HepG2 (cell line): ENCODE results near the gene CRKL. TPM values are rescaled to one million over a fixed set of nuclear protein-coding genes. Genes with fewer than 3 reads are reported as not detected.

Experiments used
- ATAC-seq: fragments of 200-7000 bp; cut with Tn5 transposase; 3 replicates; pipeline ENCODE4 v1.9.1; 2020; ENCODE audit warnings: mild to moderate bottlenecking, moderate library complexity
- BruUV-seq: library from RNA; stranded (reverse); fragments of 400-500 nt; replicated peaks from 2 replicates; lab custom pipeline; 2021; lab: Mats Ljungman, UMichigan
- CTCF ChIA-PET: fragments of 300-600 bp; formaldehyde crosslinking; extraction: SDS; loops from one replicate; lab custom pipeline; 2021; ENCODE audit warnings: low total read pairs, inconsistent platforms, low intra/inter-chr PET ratio; lab: Yijun Ruan, JAX
- POLR2A ChIA-PET: fragments of 350-600 bp; sonication (Branson Sonifier 250); formaldehyde crosslinking; loops from one replicate; lab custom pipeline; 2020; ENCODE audit warnings: antibody characterized with exemption, inconsistent platforms; lab: Yijun Ruan, JAX
- DNase-seq: peaks from one replicate; pipeline ENCODE4 v3.0.0-alpha.2; 2015; ENCODE audit warnings: low spot score
- FAIRE-seq: peaks from 3 replicates; lab custom pipeline; 2011; peaks lifted over from hg19 to GRCh38; lab: Jason Lieb, UNC
- H2AFZ ChIP-seq: one replicate; pipeline ENCODE4 v1.6.1; 2011; ENCODE audit warnings: low read length, inconsistent platforms
- H3K27ac ChIP-seq: fragments of 300-600 bp; 3 replicates; pipeline ENCODE4 v1.8.0; 2011; ENCODE audit warnings: mixed run types, mild to moderate bottlenecking, mixed read lengths, low read length, inconsistent platforms; ENCODE audit not compliant: insufficient read depth; ENCODE audit errors: extremely low read length
- H3K27me3 ChIP-seq, 2 experiments: fragments of 200-600 bp in 1 of 2; 2 replicates in 1 of 2; 3 replicates in 1 of 2; pipeline versions ENCODE4 v1.6.0 to v1.8.0; 2011; ENCODE audit warnings: low read length in 2 of 2, mild to moderate bottlenecking in 2 of 2, moderate library complexity in 2 of 2, inconsistent platforms in 1 of 2; ENCODE audit not compliant: insufficient read depth in 2 of 2, control insufficient read depth in 1 of 2
- H3K36me3 ChIP-seq, 2 experiments: fragments of 200-600 bp in 1 of 2; replicated peaks in 1 of 2; 2 replicates in 1 of 2; 3 replicates in 1 of 2; pipeline versions ENCODE4 v1.5.1 to v1.8.0; 2011; ENCODE audit warnings: low read length in 2 of 2, inconsistent platforms in 1 of 2; ENCODE audit not compliant: insufficient read depth in 2 of 2, control insufficient read depth in 1 of 2
- H3K4me1 ChIP-seq: 2 replicates; pipeline ENCODE4 v1.5.1; 2012; ENCODE audit warnings: low read length, inconsistent platforms; ENCODE audit not compliant: insufficient read depth
- H3K4me2 ChIP-seq: 2 replicates; pipeline ENCODE4 v1.6.0; 2011; ENCODE audit warnings: low read depth, low read length, inconsistent platforms
- H3K4me3 ChIP-seq, 3 experiments: fragments of 200-600 bp in 1 of 3; sonication (generic), shearing (Covaris generic) in 1 of 3; replicated peaks in 1 of 3; 2 replicates each; pipeline ENCODE4 v1.5.1; 2011 to 2016; ENCODE audit warnings: low read length in 3 of 3, inconsistent platforms in 2 of 3, low read depth in 2 of 3, mild to moderate bottlenecking in 2 of 3, control low read depth in 1 of 3, mixed read lengths in 1 of 3; ENCODE audit not compliant: insufficient read depth in 1 of 3
- H3K79me2 ChIP-seq: one replicate; pipeline ENCODE4 v1.6.1; 2011; ENCODE audit warnings: low read length, inconsistent platforms; ENCODE audit not compliant: insufficient read depth
- H3K9ac ChIP-seq: 2 replicates; pipeline ENCODE4 v1.6.0; 2011; ENCODE audit warnings: mild to moderate bottlenecking, low read depth, low read length, inconsistent platforms; ENCODE audit not compliant: insufficient read depth
- H3K9me3 ChIP-seq: 2 replicates; pipeline ENCODE4 v1.5.1; 2012; ENCODE audit warnings: mild to moderate bottlenecking, low read length
- H4K20me1 ChIP-seq: 2 replicates; pipeline ENCODE4 v1.6.0; 2011; ENCODE audit warnings: inconsistent platforms, mild to moderate bottlenecking, low read length, moderate library complexity; ENCODE audit not compliant: insufficient read depth
- CCAR2 ChIP-seq: fragments of 200-400 bp; formaldehyde crosslinking; optimal IDR thresholded peaks from 2 replicates; pipeline ENCODE3; 2018; ENCODE audit warnings: low read depth, mild to moderate bottlenecking, low read length, moderate library complexity
- MAFK ChIP-seq, 2 experiments: IDR thresholded peaks in 1 of 2; conservative IDR thresholded peaks in 1 of 2; 2 replicates each; pipeline ENCODE4 v1.6.1; 2011; ENCODE audit warnings: improper control_type of control experiment in 2 of 2, low read length in 2 of 2
- SAP130 ChIP-seq: IDR thresholded peaks from 2 replicates; pipeline ENCODE4 v1.6.1; 2016; ENCODE audit warnings: low read depth
- SCMH1 ChIP-seq: sonication (generic); formaldehyde crosslinking; IDR thresholded peaks from 2 replicates; pipeline ENCODE4 v1.9.0; 2021; ENCODE audit warnings: missing genetic modification reagents, mild to moderate bottlenecking, borderline replicate concordance
- SOX13 ChIP-seq, 3 experiments: fragments of 450-650 bp in 1 of 3; sonication (generic) in 1 of 3; formaldehyde crosslinking in 1 of 3; IDR thresholded peaks in 2 of 3; conservative IDR thresholded peaks in 1 of 3; 2 replicates each; pipeline versions ENCODE4 v1.5.0 to v1.6.1; 2016 to 2020; ENCODE audit warnings: antibody characterized with exemption in 1 of 3, mild to moderate bottlenecking in 1 of 3, missing compliant biosample characterization in 1 of 3, missing genetic modification reagents in 1 of 3, moderate library complexity in 1 of 3
- TMF1 ChIP-seq: sonication (generic); formaldehyde crosslinking; IDR thresholded peaks from 2 replicates; pipeline ENCODE4 v1.8.1; 2022; ENCODE audit warnings: low read depth, missing genetic modification reagents
- ZNF460 ChIP-seq: sonication (generic); formaldehyde crosslinking; IDR thresholded peaks from 2 replicates; pipeline ENCODE4 v1.5.1; 2020; ENCODE audit warnings: missing genetic modification reagents, mild to moderate bottlenecking, borderline replicate concordance
- WGBS: methylation state at CpG from one replicate; pipeline ENCODE4 v1.1.6; 2017; ENCODE audit warnings: low lambda C conversion rate; 5-methylcytosine and 5-hydroxymethylcytosine counted together
- in situ Hi-C: cut with HindIII; loops from 2 replicates; pipeline ENCODE4 v1.10.0; 2017; ENCODE audit warnings: low pct_unique_long_range_greater_than_20kb; ENCODE audit not compliant: extremely low pct_ligation_motif_present
- intact Hi-C: fragments of 100-400 bp; cut with micrococcal nuclease; formaldehyde crosslinking; loops from one replicate; pipeline ENCODE4 v1.10.0; 2022; ENCODE audit not compliant: unreplicated experiment
- polyA plus RNA-seq, 8 experiments: library from polyadenylated mRNA; depleted of rRNA in 3 of 8; stranded (reverse) in 7 of 8; unstranded in 1 of 8; fragments of >200 nt; fragmentation: Illumina TruSeq in 4 of 8; extraction: Trizol in 4 of 8; gene quantifications; 2 replicates each; pipeline versions ENCODE4 v1.2.1 to v1.2.3, GENCODE V29; 2011 to 2016; ENCODE audit warnings: low read depth in 4 of 8, missing spikeins in 1 of 8, mixed read lengths in 1 of 8; ENCODE audit not compliant: insufficient read depth in 1 of 8
- total RNA-seq, 5 experiments: library from RNA; depleted of rRNA; stranded (reverse); fragments of >200 nt; fragmentation: Illumina TruSeq; extraction: Trizol; gene quantifications; 2 replicates each; pipeline ENCODE4 v1.2.3, GENCODE V29; 2016; ENCODE audit warnings: low read depth in 1 of 5
- TF ChIP-seq, protein P1 (sequence below): sonication (generic); formaldehyde crosslinking; IDR thresholded peaks from 2 replicates; pipeline ENCODE4 v1.5.1; 2020; ENCODE audit warnings: mild to moderate bottlenecking, moderate library complexity, missing genetic modification reagents
- TF ChIP-seq, protein P2 (sequence below): sonication (generic); formaldehyde crosslinking; IDR thresholded peaks from 2 replicates; pipeline ENCODE4 v1.8.0; 2023; ENCODE audit warnings: mild to moderate bottlenecking, missing genetic modification reagents
- TF ChIP-seq, protein P3 (sequence below), 2 experiments: fragments of 450-650 bp in 1 of 2; sonication (generic) in 1 of 2; formaldehyde crosslinking in 1 of 2; IDR thresholded peaks; 2 replicates each; pipeline versions ENCODE4 v1.6.1 to v1.8.0; 2016 to 2022; ENCODE audit warnings: antibody characterized with exemption in 1 of 2, mild to moderate bottlenecking in 1 of 2, missing genetic modification reagents in 1 of 2

Gene CRKL
- total and polyA plus RNA-seq, 2 of the 13 experiments (the other 11 are each of a cell fraction or from before 2014, with no cell fraction given): 37.4 to 60.6 TPM

DNA sequence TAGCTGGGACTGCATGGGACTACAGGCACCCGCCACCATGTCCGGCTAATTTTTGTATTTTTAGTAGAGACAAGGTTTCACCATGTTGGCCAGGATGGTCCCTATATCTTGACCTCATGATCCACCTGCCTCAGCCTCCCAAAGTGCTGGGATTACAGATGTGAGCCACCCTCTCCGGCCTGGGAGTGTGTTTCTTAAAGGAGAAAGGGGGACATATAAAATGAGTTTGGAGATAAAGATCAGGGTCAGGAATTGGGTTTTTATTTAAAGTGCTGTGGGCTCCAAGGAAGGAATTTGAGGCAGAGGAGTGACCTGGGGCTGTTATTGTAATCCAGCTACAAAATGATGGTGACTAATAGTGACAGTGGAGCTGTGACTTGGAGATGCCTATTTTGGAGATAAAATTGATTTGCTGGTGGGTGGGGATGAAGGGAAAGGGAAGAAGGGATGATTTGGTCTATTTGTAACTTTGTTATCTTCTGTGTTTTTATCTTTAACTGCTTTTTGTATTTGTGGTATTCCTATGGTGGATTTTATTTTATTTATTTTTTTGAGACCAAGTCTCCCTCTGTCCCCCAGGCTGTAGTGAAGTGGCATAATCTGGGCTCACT is 5.0 kb downstream of the CRKL start (continued):
- TF ChIP-seq, protein P1, sequence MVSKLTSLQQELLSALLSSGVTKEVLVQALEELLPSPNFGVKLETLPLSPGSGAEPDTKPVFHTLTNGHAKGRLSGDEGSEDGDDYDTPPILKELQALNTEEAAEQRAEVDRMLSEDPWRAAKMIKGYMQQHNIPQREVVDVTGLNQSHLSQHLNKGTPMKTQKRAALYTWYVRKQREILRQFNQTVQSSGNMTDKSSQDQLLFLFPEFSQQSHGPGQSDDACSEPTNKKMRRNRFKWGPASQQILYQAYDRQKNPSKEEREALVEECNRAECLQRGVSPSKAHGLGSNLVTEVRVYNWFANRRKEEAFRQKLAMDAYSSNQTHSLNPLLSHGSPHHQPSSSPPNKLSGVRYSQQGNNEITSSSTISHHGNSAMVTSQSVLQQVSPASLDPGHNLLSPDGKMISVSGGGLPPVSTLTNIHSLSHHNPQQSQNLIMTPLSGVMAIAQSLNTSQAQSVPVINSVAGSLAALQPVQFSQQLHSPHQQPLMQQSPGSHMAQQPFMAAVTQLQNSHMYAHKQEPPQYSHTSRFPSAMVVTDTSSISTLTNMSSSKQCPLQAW: no peak
- TF ChIP-seq, protein P2, sequence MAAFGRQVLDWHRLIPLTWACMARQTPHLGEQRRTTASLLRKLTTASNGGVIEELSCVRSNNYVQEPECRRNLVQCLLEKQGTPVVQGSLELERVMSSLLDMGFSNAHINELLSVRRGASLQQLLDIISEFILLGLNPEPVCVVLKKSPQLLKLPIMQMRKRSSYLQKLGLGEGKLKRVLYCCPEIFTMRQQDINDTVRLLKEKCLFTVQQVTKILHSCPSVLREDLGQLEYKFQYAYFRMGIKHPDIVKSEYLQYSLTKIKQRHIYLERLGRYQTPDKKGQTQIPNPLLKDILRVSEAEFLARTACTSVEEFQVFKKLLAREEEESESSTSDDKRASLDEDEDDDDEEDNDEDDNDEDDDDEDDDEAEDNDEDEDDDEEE (CRISPR knock-in tag): no peak
- no peak for TF ChIP-seq TMF1 (CRISPR knock-in tag)
- no peak for TF ChIP-seq SAP130
- no peak for TF ChIP-seq SOX13 (IDR thresholded peaks at IDR 0.05)
- no peak for TF ChIP-seq SOX13 (CRISPR knock-in tag; conservative IDR thresholded peaks at IDR 0.05 in 1 of 2, IDR thresholded peaks at IDR 0.05 in 1 of 2)
- TF ChIP-seq ZNF460 (CRISPR knock-in tag): no peak
- TF ChIP-seq SCMH1: no peak

DNA sequence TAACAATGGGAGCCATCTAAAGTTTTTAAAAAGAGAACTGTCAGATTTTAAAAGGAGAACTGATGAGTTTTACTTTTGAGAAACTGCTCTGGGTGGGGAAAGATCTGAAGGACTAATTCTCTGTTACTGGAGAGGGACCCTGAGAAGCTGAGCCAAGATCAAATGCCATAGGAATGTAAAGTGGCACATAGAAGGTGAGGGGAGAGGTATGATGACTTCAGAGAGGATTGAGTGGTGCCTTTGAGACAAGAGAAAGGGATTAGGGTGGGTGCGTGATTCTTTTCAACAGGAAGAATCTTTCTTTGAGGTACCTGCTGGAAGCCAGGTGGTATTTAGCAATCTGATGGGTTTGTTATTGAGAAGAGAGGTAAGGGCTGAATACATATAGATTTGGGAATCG is 9.0 kb downstream of the CRKL start:
- WGBS: 92% methylated on average over 2 of the region's 2 CpGs
- Histone ChIP-seq H4K20me1 (peaks cover 91% of the 10 kb centered on the region), H3K4me3 (no peak overlapping the region), H3K9ac (no peak overlapping the region), H2AFZ (no peak overlapping the region), H3K27ac (no peak overlapping the region), H3K4me2 (no peak overlapping the region), H3K36me3 (peaks cover 8 to 22% of the 10 kb centered on the region in 2 experiments; a peak in 4 of 5 replicates), H3K79me2 (peaks cover 93% of the 10 kb centered on the region), H3K9me3 (no peaks in the 10 kb centered on the region), H3K27me3 (no peaks in the 10 kb centered on the region), H3K4me1 (peaks cover 85% of the 10 kb centered on the region)
- FAIRE-seq: no peak
- ChIA-PET CTCF (no interaction called here), POLR2A (interaction anchor here (0.6 to 1.6 kb wide), 4 partner anchors 8 to 122 kb away, joined by 3 to 5 read pairs (median 4); partner anchors contain the start of gene LZTR1)
- intact Hi-C loops (no loop called here), in situ Hi-C loops (no loop called here)
- DNase-seq: no peak
- no TSS peak for BruUV-seq
- no peak for ATAC-seq
- TF ChIP-seq CCAR2: no peak
- TF ChIP-seq MAFK (conservative IDR thresholded peaks at IDR 0.05 in 1 of 2, IDR thresholded peaks at IDR 0.05 in 1 of 2; ENCODE audit: low read length in 2 of 2): no peak
- TF ChIP-seq, protein P3, sequence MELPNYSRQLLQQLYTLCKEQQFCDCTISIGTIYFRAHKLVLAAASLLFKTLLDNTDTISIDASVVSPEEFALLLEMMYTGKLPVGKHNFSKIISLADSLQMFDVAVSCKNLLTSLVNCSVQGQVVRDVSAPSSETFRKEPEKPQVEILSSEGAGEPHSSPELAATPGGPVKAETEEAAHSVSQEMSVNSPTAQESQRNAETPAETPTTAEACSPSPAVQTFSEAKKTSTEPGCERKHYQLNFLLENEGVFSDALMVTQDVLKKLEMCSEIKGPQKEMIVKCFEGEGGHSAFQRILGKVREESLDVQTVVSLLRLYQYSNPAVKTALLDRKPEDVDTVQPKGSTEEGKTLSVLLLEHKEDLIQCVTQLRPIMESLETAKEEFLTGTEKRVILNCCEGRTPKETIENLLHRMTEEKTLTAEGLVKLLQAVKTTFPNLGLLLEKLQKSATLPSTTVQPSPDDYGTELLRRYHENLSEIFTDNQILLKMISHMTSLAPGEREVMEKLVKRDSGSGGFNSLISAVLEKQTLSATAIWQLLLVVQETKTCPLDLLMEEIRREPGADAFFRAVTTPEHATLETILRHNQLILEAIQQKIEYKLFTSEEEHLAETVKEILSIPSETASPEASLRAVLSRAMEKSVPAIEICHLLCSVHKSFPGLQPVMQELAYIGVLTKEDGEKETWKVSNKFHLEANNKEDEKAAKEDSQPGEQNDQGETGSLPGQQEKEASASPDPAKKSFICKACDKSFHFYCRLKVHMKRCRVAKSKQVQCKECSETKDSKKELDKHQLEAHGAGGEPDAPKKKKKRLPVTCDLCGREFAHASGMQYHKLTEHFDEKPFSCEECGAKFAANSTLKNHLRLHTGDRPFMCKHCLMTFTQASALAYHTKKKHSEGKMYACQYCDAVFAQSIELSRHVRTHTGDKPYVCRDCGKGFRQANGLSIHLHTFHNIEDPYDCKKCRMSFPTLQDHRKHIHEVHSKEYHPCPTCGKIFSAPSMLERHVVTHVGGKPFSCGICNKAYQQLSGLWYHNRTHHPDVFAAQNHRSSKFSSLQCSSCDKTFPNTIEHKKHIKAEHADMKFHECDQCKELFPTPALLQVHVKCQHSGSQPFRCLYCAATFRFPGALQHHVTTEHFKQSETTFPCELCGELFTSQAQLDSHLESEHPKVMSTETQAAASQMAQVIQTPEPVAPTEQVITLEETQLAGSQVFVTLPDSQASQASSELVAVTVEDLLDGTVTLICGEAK (IDR thresholded peaks at IDR 0.05): no peak
- TF ChIP-seq, protein P3 (CRISPR knock-in tag; IDR thresholded peaks at IDR 0.05): no peak
